GM18861 (cell line): ENCODE measurements around the gene CTNNA2.

Experiments
- ATAC-seq: cut with Tn5 transposase; IDR thresholded peaks from one replicate; pipeline ENCODE4 v1.9.1; 2021; ENCODE audit not compliant: unreplicated experiment

Gene CTNNA2

GRCh38 chr2:80519121-80519643 is 1006.3 kb downstream of the CTNNA2 start:
- ATAC-seq, result no peak

- no peak for ATAC-seq
Measured at GRCh38 chr2:80519699-80520291, 1006.9 kb downstream of the CTNNA2 start.

GRCh38 chr2:80525152-80525551 is 1012.3 kb downstream of the CTNNA2 start:
- no peak for ATAC-seq

GRCh38 chr2:80527119-80527518 is 1014.3 kb downstream of the CTNNA2 start:
- ATAC-seq, result no peak

- ATAC-seq, result no peak
Measured at GRCh38 chr2:80529466-80530165, 1016.8 kb downstream of the CTNNA2 start.

- ATAC-seq, result no peak
Measured at GRCh38 chr2:80530442-80531064, 1017.7 kb downstream of the CTNNA2 start.

GRCh38 chr2:80531319-80531718 is 1018.5 kb downstream of the CTNNA2 start:
- no peak for ATAC-seq

- no peak for ATAC-seq
Measured at GRCh38 chr2:80545420-80546210, 1032.8 kb downstream of the CTNNA2 start.

- ATAC-seq, result no peak
Measured at GRCh38 chr2:80546766-80547165, 1033.9 kb downstream of the CTNNA2 start.

- ATAC-seq, result no peak
Measured at GRCh38 chr2:80547344-80547743, 1034.5 kb downstream of the CTNNA2 start.

- no peak for ATAC-seq
Measured at GRCh38 chr2:80548469-80548868, 1035.6 kb downstream of the CTNNA2 start.

GRCh38 chr2:80549901-80550300 is 1037.0 kb downstream of the CTNNA2 start:
- ATAC-seq, result no peak

GRCh38 chr2:80560326-80560725 is 1047.5 kb downstream of the CTNNA2 start:
- ATAC-seq, result no peak

- no peak for ATAC-seq
Measured at GRCh38 chr2:80568011-80568410, 1055.2 kb downstream of the CTNNA2 start.

- ATAC-seq, result no peak
Measured at GRCh38 chr2:80573167-80573566, 1060.3 kb downstream of the CTNNA2 start.

- ATAC-seq, result no peak
Measured at GRCh38 chr2:80573950-80574349, 1061.1 kb downstream of the CTNNA2 start.

- ATAC-seq, result no peak
Measured at GRCh38 chr2:80579756-80580155, 1066.9 kb downstream of the CTNNA2 start.

- no peak for ATAC-seq
Measured at GRCh38 chr2:80591233-80591632, 1078.4 kb downstream of the CTNNA2 start.

GRCh38 chr2:80592106-80592505 is 1079.3 kb downstream of the CTNNA2 start:
- ATAC-seq, result no peak

- ATAC-seq, result no peak
Measured at GRCh38 chr2:80610108-80610507, 1097.3 kb downstream of the CTNNA2 start.

- no peak for ATAC-seq
Measured at GRCh38 chr2:80621656-80622055, 1108.8 kb downstream of the CTNNA2 start.
